Ovary (tissue), 9 donors: ENCODE data around the gene CSMD2. TPM values are rescaled to one million over a fixed set of nuclear protein-coding genes. Genes with fewer than 3 reads are reported as not detected.

Source experiments
- DNase-seq, 5 donors: peaks; one replicate each; pipeline ENCODE4 v3.0.0-alpha.2; 2019 to 2020
- H3K27ac ChIP-seq, 2 donors: fragments of 200-600 bp; one replicate each; pipeline versions ENCODE4 v1.5.1 to v1.8.0; 2019 to 2022
- H3K27me3 ChIP-seq: fragments of 200-600 bp; one replicate; pipeline ENCODE4 v1.8.0; 2022
- H3K36me3 ChIP-seq: fragments of 200-600 bp; sonication (generic); one replicate; pipeline ENCODE4 v1.5.1; 2019
- H3K4me1 ChIP-seq: one replicate; pipeline ENCODE4 v1.8.1; 2013; ENCODE audit warnings: mild to moderate bottlenecking, moderate library complexity; ENCODE audit not compliant: insufficient read depth
- H3K4me3 ChIP-seq: fragments of 200-600 bp; sonication (generic); one replicate; pipeline ENCODE4 v1.5.1; 2017
- H3K9me3 ChIP-seq, 2 donors: fragments of 200-600 bp in 1 of 2; sonication (generic) in 1 of 2; one replicate each; pipeline versions ENCODE4 v1.5.1 to v1.8.1; 2013 to 2019; ENCODE audit warnings: mild to moderate bottlenecking in 1 of 2, moderate library complexity in 1 of 2
- CTCF ChIP-seq, 3 donors: fragments of 450-650 bp in 2 of 3; fragments of 200-600 bp in 1 of 3; IDR thresholded peaks; one replicate each; pipeline versions ENCODE4 v1.5.1 to v1.8.0; 2016 to 2022; ENCODE audit warnings: antibody characterized with exemption in 3 of 3, mild to moderate bottlenecking in 1 of 3
- EP300 ChIP-seq: sonication (generic); formaldehyde crosslinking; IDR thresholded peaks from one replicate; pipeline ENCODE4 v1.6.1; 2017; ENCODE audit warnings: antibody characterized with exemption
- POLR2A ChIP-seq: fragments of 450-650 bp; IDR thresholded peaks from one replicate; pipeline ENCODE4 v1.6.1; 2017; ENCODE audit warnings: antibody characterized with exemption, mild to moderate bottlenecking, moderate library complexity
- WGBS, 3 donors: extraction: QIAGEN DNeasy Blood & Tissue Kit in 1 of 3; methylation state at CpG; one replicate each; pipeline versions ENCODE4 v1.1.5 to v1.1.7; 2013 to 2017; 5-methylcytosine and 5-hydroxymethylcytosine counted together
- intact Hi-C, 4 donors: fragments of 100-400 bp; cut with DNase I; formaldehyde crosslinking; loops; one replicate each; pipeline versions ENCODE4 v1.11.0 to v1.15.1; 2022 to 2023
- polyA plus RNA-seq, 2 donors: library from polyadenylated mRNA; stranded (reverse); fragments of 200-250 nt in 1 of 2; fragments of 350-450 nt in 1 of 2; fragmentation: Illumina TruSeq in 1 of 2; extraction: RNeasy Lipid Tissue Mini Kit (QIAGEN cat#74804) in 1 of 2; gene quantifications; one replicate each; pipeline ENCODE4 v1.2.3, GENCODE V29; 2013 to 2014
- total RNA-seq, 7 donors: library from RNA; depleted of rRNA in 2 of 7; stranded (reverse); fragments of >200 nt in 2 of 7; fragmentation: NEBNext Ultra II Directional in 3 of 7; extraction: Animal tissue kit (Norgen Biotek cat#: 25700) in 3 of 7; gene quantifications; one replicate each; pipeline versions ENCODE4 v1.1.0 to v1.2.4, GENCODE V29; 2016 to 2023
- donor health status: DM: no; HTN: no; CAD: no; lungs with moderate emphysema.
- donor health status: DM: no; HTN: no; CAD: no.
- donor health status: Bipolar disorder and iron deficiency.
- donor health status: DM: yes; HTN: yes; CAD: no.
- donor health status: DM: no; HTN: no; CAD: no.
- donor health status: DM: yes; HTN: yes; CAD: no.

CSMD2 gene
- total and polyA plus RNA-seq, 9 donors, result 0.04 to 1.6 (median 0.18) TPM; not detected in 3

- DNase-seq, result no peak
- TF ChIP-seq EP300 (no peak), POLR2A (no peak), CTCF (IDR thresholded peaks at IDR 0.05) (no peak)
- Histone ChIP-seq H3K36me3 (no peaks in the 10 kb centered on the region), H3K4me3 (no peak overlapping the region), H3K27me3 (no peaks in the 10 kb centered on the region), H3K27ac (no peak overlapping the region), H3K4me1 (no peaks in the 10 kb centered on the region), H3K9me3 (no peaks in the 10 kb centered on the region)
- intact Hi-C loops, result no loop called here
- WGBS, 3 donors, result 51 to 86% (median 68%) methylated on average over 1 of the region's 1 CpG
Observed at GRCh38 chr1:33529957-33530356, 635.1 kb downstream of the CSMD2 start.

GRCh38 chr1:33527934-33528333 is 637.1 kb downstream of the CSMD2 start:
- intact Hi-C loops, result no loop called here
- no peak for TF ChIP-seq POLR2A
- no peak for TF ChIP-seq CTCF (IDR thresholded peaks at IDR 0.05)
- no peak for TF ChIP-seq EP300
- no peak for DNase-seq
- Histone ChIP-seq H3K27me3 (no peaks in the 10 kb centered on the region), H3K4me1 (no peaks in the 10 kb centered on the region), H3K9me3 (no peaks in the 10 kb centered on the region), H3K36me3 (no peaks in the 10 kb centered on the region), H3K27ac (no peak overlapping the region), H3K4me3 (no peak overlapping the region)
- 73 to 75% (median 73%) methylated on average over 4 of the region's 4 CpGs for WGBS, 3 donors

GRCh38 chr1:33524586-33524985 is 640.4 kb downstream of the CSMD2 start:
- no peak for TF ChIP-seq POLR2A
- no peak for TF ChIP-seq EP300
- no peak for TF ChIP-seq CTCF (IDR thresholded peaks at IDR 0.05)
- Histone ChIP-seq H3K36me3 (no peaks in the 10 kb centered on the region), H3K9me3 (no peaks in the 10 kb centered on the region), H3K4me1 (no peaks in the 10 kb centered on the region), H3K27me3 (no peaks in the 10 kb centered on the region), H3K4me3 (no peak overlapping the region), H3K27ac (no peak overlapping the region)
- DNase-seq, result no peak
- 93 to 96% (median 95%) methylated on average over 3 of the region's 3 CpGs for WGBS, 3 donors
- intact Hi-C loops, result no loop called here

- Histone ChIP-seq H3K4me3 (no peak overlapping the region), H3K4me1 (peaks cover 12% of the 10 kb centered on the region), H3K27ac (no peak overlapping the region), H3K9me3 (no peaks in the 10 kb centered on the region), H3K36me3 (no peaks in the 10 kb centered on the region), H3K27me3 (no peaks in the 10 kb centered on the region)
- no peak for TF ChIP-seq CTCF (IDR thresholded peaks at IDR 0.05)
- no peak for TF ChIP-seq EP300
- no peak for TF ChIP-seq POLR2A
- DNase-seq, result no peak
- intact Hi-C loops, result no loop called here
- WGBS, 3 donors, result 93 to 96% (median 94%) methylated on average over 27 of the region's 27 CpGs
Observed at GRCh38 chr1:33519240-33519884, 645.7 kb downstream of the CSMD2 start.
